Measurements from ENCODE around the gene TMEM54. TPM values are rescaled to one million over a fixed set of nuclear protein-coding genes. Genes with fewer than 3 reads are reported as not detected.
A peak's percentile ranks its signal among the peaks of the same experiment; 100 is the strongest.

Gene TMEM54
- total RNA-seq, 1 experiment from 2014 or later = 102 TPM

- no peak overlapping the region for H3K27ac ChIP-seq
- H3K79me2 ChIP-seq (ENCODE audit: low read depth) = 0 out of 2 replicates have a peak, but pooled peaks cover 8% of the 10 kb centered on the region
- ChIA-PET CTCF (no interaction called here), POLR2A (ENCODE audit: unreplicated experiment) (no interaction called here)
- DNase-seq = no peak
- H4K20me1 ChIP-seq (ENCODE audit: insufficient read depth) = no peaks in the 10 kb centered on the region; the same call in 1 of the 2 replicates
- BruUV-seq (replicated peaks) = no TSS peak
- no peaks in the 10 kb centered on the region for H3K9me2 ChIP-seq (ENCODE audit: insufficient read depth)
- intact Hi-C loops (cut with micrococcal nuclease; ENCODE audit: unreplicated experiment) = no loop called here
- H3K27me3 ChIP-seq (ENCODE audit: insufficient read depth, low read depth) = no peaks in the 10 kb centered on the region
- H3K36me3 ChIP-seq (ENCODE audit: low read depth) = no peaks in the 10 kb centered on the region
- peak overlapping the region; percentile 97 for H3K4me3 ChIP-seq
- TF ChIP-seq EZH2 (IDR thresholded peaks at IDR 0.05; ENCODE audit: low read depth) = no peak
- TF ChIP-seq CTCF (conservative IDR thresholded peaks at IDR 0.05) = no peak
- H3K9me3 ChIP-seq (ENCODE audit: insufficient read depth, low read depth) = no peaks in the 10 kb centered on the region
- peak overlapping the region; percentile 98 for H3K4me2 ChIP-seq
- H3F3A ChIP-seq (ENCODE audit: insufficient read depth, low read depth) = peaks cover 14% of the 10 kb centered on the region; the same call in 1 of the 2 replicates
- no peaks in the 10 kb centered on the region for H3K4me1 ChIP-seq (replicated peaks; ENCODE audit: insufficient read depth)
- H2AFZ ChIP-seq = peak overlapping the region; percentile 100
Measured at GRCh38 chr1:32901823-32902534, 790 bp upstream of the TMEM54 start.

GRCh38 chr1:32900371-32900955 is 726 bp downstream of the TMEM54 start:
- no peaks in the 10 kb centered on the region; the same call in 1 of the 2 replicates for H4K20me1 ChIP-seq (ENCODE audit: insufficient read depth)
- DNase-seq = no peak
- H3K79me2 ChIP-seq (ENCODE audit: low read depth) = 0 out of 2 replicates have a peak, but pooled peaks cover 8% of the 10 kb centered on the region
- intact Hi-C loops (cut with micrococcal nuclease; ENCODE audit: unreplicated experiment) = no loop called here
- peak overlapping the region; percentile 97 for H3K4me3 ChIP-seq
- POLR2A ChIA-PET (ENCODE audit: unreplicated experiment) = no interaction called here
- no peaks in the 10 kb centered on the region for H3K9me2 ChIP-seq (ENCODE audit: insufficient read depth)
- peaks cover 14% of the 10 kb centered on the region; the same call in 1 of the 2 replicates for H3F3A ChIP-seq (ENCODE audit: insufficient read depth, low read depth)
- BruUV-seq (replicated peaks) = TSS peak; percentile 37
- peak overlapping the region; percentile 86 for H3K4me2 ChIP-seq
- TF ChIP-seq EZH2 (IDR thresholded peaks at IDR 0.05; ENCODE audit: low read depth) (no peak), CTCF (conservative IDR thresholded peaks at IDR 0.05) (no peak)
- no peaks in the 10 kb centered on the region for H3K36me3 ChIP-seq (ENCODE audit: low read depth)
- no peaks in the 10 kb centered on the region for H3K27me3 ChIP-seq (ENCODE audit: insufficient read depth, low read depth)
- no peaks in the 10 kb centered on the region for H3K9me3 ChIP-seq (ENCODE audit: insufficient read depth, low read depth)
- CTCF ChIA-PET = no interaction called here
- H3K27ac ChIP-seq = no peak overlapping the region
- peak overlapping the region; percentile 94 for H2AFZ ChIP-seq
- H3K4me1 ChIP-seq (replicated peaks; ENCODE audit: insufficient read depth) = no peaks in the 10 kb centered on the region

- H3K4me3 ChIP-seq = peak overlapping the region; percentile 97; the same call in 1 of the 2 replicates
- no peak for DNase-seq
- no peaks in the 10 kb centered on the region; the same call in 1 of the 2 replicates for H4K20me1 ChIP-seq (ENCODE audit: insufficient read depth)
- peaks cover 7% of the 10 kb centered on the region; the same call in 1 of the 2 replicates for H3F3A ChIP-seq (ENCODE audit: insufficient read depth, low read depth)
- no peaks in the 10 kb centered on the region for H3K36me3 ChIP-seq (ENCODE audit: low read depth)
- H3K9me2 ChIP-seq (ENCODE audit: insufficient read depth) = no peaks in the 10 kb centered on the region
- H3K4me1 ChIP-seq (replicated peaks; ENCODE audit: insufficient read depth) = no peaks in the 10 kb centered on the region
- POLR2A ChIA-PET (ENCODE audit: unreplicated experiment) = no interaction called here
- no peak overlapping the region for H2AFZ ChIP-seq
- no peak overlapping the region for H3K27ac ChIP-seq
- TF ChIP-seq CTCF (conservative IDR thresholded peaks at IDR 0.05) (no peak), EZH2 (IDR thresholded peaks at IDR 0.05; ENCODE audit: low read depth) (no peak)
- H3K79me2 ChIP-seq (ENCODE audit: low read depth) = 0 out of 2 replicates have a peak, but pooled peaks cover 8% of the 10 kb centered on the region
- H3K4me2 ChIP-seq = peak overlapping the region; percentile 86
- H3K9me3 ChIP-seq (ENCODE audit: insufficient read depth, low read depth) = no peaks in the 10 kb centered on the region
- CTCF ChIA-PET = interaction anchor here (1.4 kb wide), 1 partner anchor 21 kb away, joined by 5 read pairs; no protein-coding TSS in a partner anchor
- H3K27me3 ChIP-seq (ENCODE audit: insufficient read depth, low read depth) = no peaks in the 10 kb centered on the region
- no TSS peak for BruUV-seq (replicated peaks)
- intact Hi-C loops (cut with micrococcal nuclease; ENCODE audit: unreplicated experiment) = no loop called here
Measured at GRCh38 chr1:32899586-32900296, 1.4 kb downstream of the TMEM54 start.

Data from PC-9 (cell line).